GM21529 (cell line): ENCODE data around the gene PTP4A1.
A peak's percentile ranks its signal among the peaks of the same experiment; 100 is the strongest.
"Not testable (repeated sequence)": the region's sequence is repeated elsewhere in the genome, so short reads cannot be mapped to it uniquely, and the experiment has no call there.

Experiments used
- ATAC-seq: cut with Tn5 transposase; IDR thresholded peaks from one replicate; pipeline ENCODE4 v1.9.1; 2021; ENCODE audit not compliant: unreplicated experiment

The PTP4A1 gene

GRCh38 chr6:63581355-63582013 lies 9.2 kb downstream of the PTP4A1 start:
- no peak for ATAC-seq

- no peak for ATAC-seq
These were observed 10.4 kb downstream of the PTP4A1 start for GRCh38 chr6:63582579-63583231.

GRCh38 chr6:63584125-63584514 lies 11.8 kb downstream of the PTP4A1 start:
- ATAC-seq = no peak

GRCh38 chr6:63584566-63584965 lies 12.3 kb downstream of the PTP4A1 start:
- ATAC-seq = no peak

- not testable (repeated sequence) for ATAC-seq
These were observed 13.4 kb downstream of the PTP4A1 start for GRCh38 chr6:63585652-63586051.

GRCh38 chr6:63589952-63590411 lies 17.7 kb downstream of the PTP4A1 start:
- no peak for ATAC-seq

GRCh38 chr6:63592886-63593285 lies 20.6 kb downstream of the PTP4A1 start:
- ATAC-seq = no peak

GRCh38 chr6:63597141-63598048 lies 25.1 kb downstream of the PTP4A1 start:
- no peak for ATAC-seq

GRCh38 chr6:63598049-63599036 lies 26.1 kb downstream of the PTP4A1 start:
- ATAC-seq = peak; percentile 100

- ATAC-seq = no peak
These were observed 27.0 kb downstream of the PTP4A1 start for GRCh38 chr6:63599243-63599642.

- no peak for ATAC-seq
These were observed 27.9 kb downstream of the PTP4A1 start for GRCh38 chr6:63600136-63600535.

GRCh38 chr6:63609231-63609630 lies 37.0 kb downstream of the PTP4A1 start:
- ATAC-seq = no peak

- no peak for ATAC-seq
These were observed 38.7 kb downstream of the PTP4A1 start for GRCh38 chr6:63610944-63611343.

- no peak for ATAC-seq
These were observed 39.3 kb downstream of the PTP4A1 start for GRCh38 chr6:63611560-63611959.

- ATAC-seq = no peak
These were observed 43.3 kb downstream of the PTP4A1 start for GRCh38 chr6:63615590-63615989.
